Type B pancreatic cell (in vitro differentiated cells): ENCODE measurements around the gene SLC8A1. TPM values are rescaled to one million over a fixed set of nuclear protein-coding genes. Genes with fewer than 3 reads are reported as not detected.

Source experiments
- DNase-seq: peaks from one replicate; pipeline ENCODE4 v3.0.0; 2021; ENCODE audit warnings: mixed read lengths; ENCODE audit not compliant: unreplicated experiment; ENCODE audit errors: extremely low spot score
- H3K27ac Mint-ChIP-seq: 2 replicates; pipeline ENCODE4 v1.8.0; 2021; ENCODE audit warnings: mild to moderate bottlenecking, mixed read lengths
- H3K27me3 Mint-ChIP-seq: 2 replicates; pipeline ENCODE4 v1.8.0; 2021; ENCODE audit warnings: mixed read lengths
- H3K36me3 Mint-ChIP-seq: 2 replicates; pipeline ENCODE4 v1.8.0; 2021; ENCODE audit warnings: mixed read lengths
- H3K4me1 Mint-ChIP-seq: one replicate; pipeline ENCODE4 v1.8.0; 2021; ENCODE audit warnings: mixed read lengths; ENCODE audit not compliant: unreplicated experiment
- H3K4me3 Mint-ChIP-seq: 2 replicates; pipeline ENCODE4 v1.8.0; 2021; ENCODE audit warnings: mild to moderate bottlenecking, mixed read lengths
- H3K9me3 Mint-ChIP-seq: 2 replicates; pipeline ENCODE4 v1.8.0; 2021; ENCODE audit warnings: mixed read lengths
- CTCF ChIP-seq: fragments of 200-600 bp; sonication (generic); conservative IDR thresholded peaks from 2 replicates; pipeline ENCODE4 v1.5.0; 2021; ENCODE audit warnings: antibody characterized with exemption, mild to moderate bottlenecking
- total RNA-seq: library from RNA; stranded (reverse); gene quantifications from 2 replicates; pipeline ENCODE4 v1.2.1, GENCODE V29; 2021; ENCODE audit warnings: low replicate concordance

SLC8A1 gene
- total RNA-seq, 1 donor from 2014 or later = 42.1 TPM

- Mint-ChIP-seq H3K4me3 (no peak overlapping the region), H3K27me3 (no peaks in the 10 kb centered on the region), H3K36me3 (peaks cover 11% of the 10 kb centered on the region), H3K4me1 (no peaks in the 10 kb centered on the region), H3K9me3 (peaks cover 5% of the 10 kb centered on the region), H3K27ac (no peak overlapping the region)
- TF ChIP-seq CTCF = no peak
- no peak for DNase-seq
Measured at GRCh38 chr2:40144022-40144421, 307.9 kb downstream of the SLC8A1 start.

GRCh38 chr2:40138314-40138713 lies 313.6 kb downstream of the SLC8A1 start:
- TF ChIP-seq CTCF = no peak
- Mint-ChIP-seq H3K4me3 (no peak overlapping the region), H3K4me1 (peaks cover 4% of the 10 kb centered on the region), H3K9me3 (peaks cover 5% of the 10 kb centered on the region), H3K36me3 (peaks cover 20% of the 10 kb centered on the region), H3K27ac (no peak overlapping the region), H3K27me3 (no peaks in the 10 kb centered on the region)
- DNase-seq = no peak

GRCh38 chr2:40131081-40131704 lies 320.7 kb downstream of the SLC8A1 start:
- no peak for DNase-seq
- H3K4me1 Mint-ChIP-seq = peaks cover 24% of the 10 kb centered on the region
- H3K27ac Mint-ChIP-seq = no peak overlapping the region
- no peaks in the 10 kb centered on the region for H3K27me3 Mint-ChIP-seq
- H3K9me3 Mint-ChIP-seq = no peaks in the 10 kb centered on the region
- TF ChIP-seq CTCF = no peak
- H3K36me3 Mint-ChIP-seq = peaks cover 6% of the 10 kb centered on the region
- no peak overlapping the region for H3K4me3 Mint-ChIP-seq

GRCh38 chr2:40130251-40130994 lies 321.5 kb downstream of the SLC8A1 start:
- no peak for TF ChIP-seq CTCF
- Mint-ChIP-seq H3K27me3 (no peaks in the 10 kb centered on the region), H3K9me3 (no peaks in the 10 kb centered on the region), H3K36me3 (peaks cover 6% of the 10 kb centered on the region), H3K4me3 (no peak overlapping the region), H3K27ac (no peak overlapping the region), H3K4me1 (peaks cover 24% of the 10 kb centered on the region)
- DNase-seq = no peak

- no peaks in the 10 kb centered on the region for H3K27me3 Mint-ChIP-seq
- DNase-seq = no peak
- no peaks in the 10 kb centered on the region for H3K9me3 Mint-ChIP-seq
- H3K4me1 Mint-ChIP-seq = peaks cover 24% of the 10 kb centered on the region
- TF ChIP-seq CTCF = no peak
- H3K36me3 Mint-ChIP-seq = peaks cover 6% of the 10 kb centered on the region
- no peak overlapping the region for H3K27ac Mint-ChIP-seq
- no peak overlapping the region for H3K4me3 Mint-ChIP-seq
Measured at GRCh38 chr2:40129725-40130124, 322.2 kb downstream of the SLC8A1 start.
